HepG2 (cell line): ENCODE results near the gene TNFSF13. TPM values are rescaled to one million over a fixed set of nuclear protein-coding genes. Genes with fewer than 3 reads are reported as not detected.

Experiments used
- KDM2A ChIP-seq: sonication (generic); formaldehyde crosslinking; IDR thresholded peaks from 2 replicates; pipeline ENCODE4 v1.4.0; 2020; ENCODE audit warnings: low read depth, missing genetic modification reagents, borderline replicate concordance
- MEIS2 ChIP-seq: sonication (generic); formaldehyde crosslinking; IDR thresholded peaks from 2 replicates; pipeline ENCODE4 v1.9.0; 2021; ENCODE audit warnings: mild to moderate bottlenecking, missing genetic modification reagents
- MXI1 ChIP-seq: IDR thresholded peaks from 3 replicates; pipeline ENCODE4 v1.6.1; 2012; ENCODE audit warnings: low read depth, low read length, inconsistent platforms, borderline replicate concordance
- SALL1 ChIP-seq: sonication (generic); formaldehyde crosslinking; IDR thresholded peaks from 2 replicates; pipeline ENCODE4 v1.8.0; 2022; ENCODE audit warnings: mild to moderate bottlenecking, missing genetic modification reagents
- SAP130 ChIP-seq: IDR thresholded peaks from 2 replicates; pipeline ENCODE4 v1.6.1; 2016; ENCODE audit warnings: low read depth
- SMC3 ChIP-seq: IDR thresholded peaks from 2 replicates; pipeline ENCODE4 v1.6.1; 2011; ENCODE audit warnings: low read length, improper control_type of control experiment
- STAG1 ChIP-seq: sonication (generic); formaldehyde crosslinking; IDR thresholded peaks from 2 replicates; pipeline ENCODE4 v1.4.0; 2020; ENCODE audit warnings: missing genetic modification reagents
- THAP11 ChIP-seq: IDR thresholded peaks from 2 replicates; pipeline ENCODE4 v1.6.1; 2016; ENCODE audit warnings: missing biosample characterization, missing genetic modification reagents
- XRCC5 ChIP-seq: fragments of 200-400 bp; formaldehyde crosslinking; optimal IDR thresholded peaks from 2 replicates; pipeline ENCODE3; 2017; ENCODE audit warnings: mild to moderate bottlenecking, low read length
- ZFP41 ChIP-seq: sonication (generic); formaldehyde crosslinking; IDR thresholded peaks from 2 replicates; pipeline ENCODE4 v1.4.0; 2020; ENCODE audit warnings: mild to moderate bottlenecking, missing genetic modification reagents, borderline replicate concordance
- ZFY ChIP-seq: sonication (generic); formaldehyde crosslinking; IDR thresholded peaks from 2 replicates; pipeline ENCODE4 v1.4.0; 2020; ENCODE audit warnings: missing genetic modification reagents
- ZNF263 ChIP-seq: sonication (generic); formaldehyde crosslinking; IDR thresholded peaks from 2 replicates; pipeline ENCODE4 v1.4.0; 2020; ENCODE audit warnings: missing genetic modification reagents
- polyA plus RNA-seq, 8 experiments: library from polyadenylated mRNA; depleted of rRNA in 3 of 8; stranded (reverse) in 7 of 8; unstranded in 1 of 8; fragments of >200 nt; fragmentation: Illumina TruSeq in 4 of 8; extraction: Trizol in 4 of 8; gene quantifications; 2 replicates each; pipeline versions ENCODE4 v1.2.1 to v1.2.3, GENCODE V29; 2011 to 2016; ENCODE audit warnings: low read depth in 4 of 8, missing spikeins in 1 of 8, mixed read lengths in 1 of 8; ENCODE audit not compliant: insufficient read depth in 1 of 8
- total RNA-seq, 5 experiments: library from RNA; depleted of rRNA; stranded (reverse); fragments of >200 nt; fragmentation: Illumina TruSeq; extraction: Trizol; gene quantifications; 2 replicates each; pipeline ENCODE4 v1.2.3, GENCODE V29; 2016; ENCODE audit warnings: low read depth in 1 of 5
- TF ChIP-seq, protein P1 (sequence below), 2 experiments: IDR thresholded peaks; 2 replicates each; pipeline ENCODE4 v1.6.1; 2011 to 2012; ENCODE audit warnings: low read length in 2 of 2, borderline replicate concordance in 1 of 2, low read depth in 1 of 2, mild to moderate bottlenecking in 1 of 2, moderate library complexity in 1 of 2
- TF ChIP-seq, protein P2 (sequence below): sonication (generic); formaldehyde crosslinking; IDR thresholded peaks from 2 replicates; pipeline ENCODE4 v1.4.0; 2020; ENCODE audit warnings: missing genetic modification reagents
- TF ChIP-seq, protein P3 (sequence below): sonication (generic); formaldehyde crosslinking; IDR thresholded peaks from 2 replicates; pipeline ENCODE4 v1.8.1; 2023; ENCODE audit warnings: mild to moderate bottlenecking, missing genetic modification reagents
- TF ChIP-seq, protein P4 (sequence below): sonication (generic); formaldehyde crosslinking; IDR thresholded peaks from 2 replicates; pipeline ENCODE4 v1.4.0; 2020; ENCODE audit warnings: missing genetic modification reagents
- TF ChIP-seq, protein P5 (sequence below), 2 experiments: sonication (generic) in 1 of 2; formaldehyde crosslinking in 1 of 2; IDR thresholded peaks; 2 replicates each; pipeline versions ENCODE4 v1.4.0 to v1.6.1; 2018 to 2020; ENCODE audit warnings: missing genetic modification reagents in 2 of 2, borderline replicate concordance in 1 of 2, low read depth in 1 of 2, mild to moderate bottlenecking in 1 of 2, missing biosample characterization in 1 of 2

TNFSF13 gene
- total and polyA plus RNA-seq, 2 of the 13 experiments (the other 11 are each of a cell fraction or from before 2014, with no cell fraction given): 2.5 to 3.3 TPM

GRCh38 chr17:7586673-7587419 is 28.3 kb downstream of the TNFSF13 start (continued):
- TF ChIP-seq, protein P1, sequence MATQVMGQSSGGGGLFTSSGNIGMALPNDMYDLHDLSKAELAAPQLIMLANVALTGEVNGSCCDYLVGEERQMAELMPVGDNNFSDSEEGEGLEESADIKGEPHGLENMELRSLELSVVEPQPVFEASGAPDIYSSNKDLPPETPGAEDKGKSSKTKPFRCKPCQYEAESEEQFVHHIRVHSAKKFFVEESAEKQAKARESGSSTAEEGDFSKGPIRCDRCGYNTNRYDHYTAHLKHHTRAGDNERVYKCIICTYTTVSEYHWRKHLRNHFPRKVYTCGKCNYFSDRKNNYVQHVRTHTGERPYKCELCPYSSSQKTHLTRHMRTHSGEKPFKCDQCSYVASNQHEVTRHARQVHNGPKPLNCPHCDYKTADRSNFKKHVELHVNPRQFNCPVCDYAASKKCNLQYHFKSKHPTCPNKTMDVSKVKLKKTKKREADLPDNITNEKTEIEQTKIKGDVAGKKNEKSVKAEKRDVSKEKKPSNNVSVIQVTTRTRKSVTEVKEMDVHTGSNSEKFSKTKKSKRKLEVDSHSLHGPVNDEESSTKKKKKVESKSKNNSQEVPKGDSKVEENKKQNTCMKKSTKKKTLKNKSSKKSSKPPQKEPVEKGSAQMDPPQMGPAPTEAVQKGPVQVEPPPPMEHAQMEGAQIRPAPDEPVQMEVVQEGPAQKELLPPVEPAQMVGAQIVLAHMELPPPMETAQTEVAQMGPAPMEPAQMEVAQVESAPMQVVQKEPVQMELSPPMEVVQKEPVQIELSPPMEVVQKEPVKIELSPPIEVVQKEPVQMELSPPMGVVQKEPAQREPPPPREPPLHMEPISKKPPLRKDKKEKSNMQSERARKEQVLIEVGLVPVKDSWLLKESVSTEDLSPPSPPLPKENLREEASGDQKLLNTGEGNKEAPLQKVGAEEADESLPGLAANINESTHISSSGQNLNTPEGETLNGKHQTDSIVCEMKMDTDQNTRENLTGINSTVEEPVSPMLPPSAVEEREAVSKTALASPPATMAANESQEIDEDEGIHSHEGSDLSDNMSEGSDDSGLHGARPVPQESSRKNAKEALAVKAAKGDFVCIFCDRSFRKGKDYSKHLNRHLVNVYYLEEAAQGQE (IDR thresholded peaks at IDR 0.05; ENCODE audit: borderline replicate concordance in 1 of 2, low read depth in 1 of 2, low read length in 2 of 2): no peak
- TF ChIP-seq MXI1 (peak; percentile 41; the same call in 1 of the 3 replicates), ZFP41 (CRISPR knock-in tag) (no peak), SMC3 (peak; percentile 67), SALL1 (peak; percentile 41; the same call in 1 of the 2 replicates), MEIS2 (0 out of 2 replicates have a peak, but pooled peaks have one; percentile 44), THAP11 (peak; percentile 30; the same call in 1 of the 2 replicates), KDM2A (peak; percentile 35; the same call in 1 of the 2 replicates), XRCC5 (peak; percentile 45), ZNF263 (CRISPR knock-in tag) (no peak), SAP130 (CRISPR knock-in tag) (peak; percentile 43; the same call in 1 of the 2 replicates), STAG1 (CRISPR knock-in tag) (peak; percentile 64), ZFY (CRISPR knock-in tag) (peak; percentile 35; the same call in 1 of the 2 replicates)
- TF ChIP-seq, protein P2, sequence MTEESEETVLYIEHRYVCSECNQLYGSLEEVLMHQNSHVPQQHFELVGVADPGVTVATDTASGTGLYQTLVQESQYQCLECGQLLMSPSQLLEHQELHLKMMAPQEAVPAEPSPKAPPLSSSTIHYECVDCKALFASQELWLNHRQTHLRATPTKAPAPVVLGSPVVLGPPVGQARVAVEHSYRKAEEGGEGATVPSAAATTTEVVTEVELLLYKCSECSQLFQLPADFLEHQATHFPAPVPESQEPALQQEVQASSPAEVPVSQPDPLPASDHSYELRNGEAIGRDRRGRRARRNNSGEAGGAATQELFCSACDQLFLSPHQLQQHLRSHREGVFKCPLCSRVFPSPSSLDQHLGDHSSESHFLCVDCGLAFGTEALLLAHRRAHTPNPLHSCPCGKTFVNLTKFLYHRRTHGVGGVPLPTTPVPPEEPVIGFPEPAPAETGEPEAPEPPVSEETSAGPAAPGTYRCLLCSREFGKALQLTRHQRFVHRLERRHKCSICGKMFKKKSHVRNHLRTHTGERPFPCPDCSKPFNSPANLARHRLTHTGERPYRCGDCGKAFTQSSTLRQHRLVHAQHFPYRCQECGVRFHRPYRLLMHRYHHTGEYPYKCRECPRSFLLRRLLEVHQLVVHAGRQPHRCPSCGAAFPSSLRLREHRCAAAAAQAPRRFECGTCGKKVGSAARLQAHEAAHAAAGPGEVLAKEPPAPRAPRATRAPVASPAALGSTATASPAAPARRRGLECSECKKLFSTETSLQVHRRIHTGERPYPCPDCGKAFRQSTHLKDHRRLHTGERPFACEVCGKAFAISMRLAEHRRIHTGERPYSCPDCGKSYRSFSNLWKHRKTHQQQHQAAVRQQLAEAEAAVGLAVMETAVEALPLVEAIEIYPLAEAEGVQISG: 0 out of 2 replicates have a peak, but pooled peaks have one; percentile 23
- TF ChIP-seq, protein P3, sequence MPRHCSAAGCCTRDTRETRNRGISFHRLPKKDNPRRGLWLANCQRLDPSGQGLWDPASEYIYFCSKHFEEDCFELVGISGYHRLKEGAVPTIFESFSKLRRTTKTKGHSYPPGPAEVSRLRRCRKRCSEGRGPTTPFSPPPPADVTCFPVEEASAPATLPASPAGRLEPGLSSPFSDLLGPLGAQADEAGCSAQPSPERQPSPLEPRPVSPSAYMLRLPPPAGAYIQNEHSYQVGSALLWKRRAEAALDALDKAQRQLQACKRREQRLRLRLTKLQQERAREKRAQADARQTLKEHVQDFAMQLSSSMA: 0 out of 2 replicates have a peak, but pooled peaks have one; percentile 24
- TF ChIP-seq, protein P4, sequence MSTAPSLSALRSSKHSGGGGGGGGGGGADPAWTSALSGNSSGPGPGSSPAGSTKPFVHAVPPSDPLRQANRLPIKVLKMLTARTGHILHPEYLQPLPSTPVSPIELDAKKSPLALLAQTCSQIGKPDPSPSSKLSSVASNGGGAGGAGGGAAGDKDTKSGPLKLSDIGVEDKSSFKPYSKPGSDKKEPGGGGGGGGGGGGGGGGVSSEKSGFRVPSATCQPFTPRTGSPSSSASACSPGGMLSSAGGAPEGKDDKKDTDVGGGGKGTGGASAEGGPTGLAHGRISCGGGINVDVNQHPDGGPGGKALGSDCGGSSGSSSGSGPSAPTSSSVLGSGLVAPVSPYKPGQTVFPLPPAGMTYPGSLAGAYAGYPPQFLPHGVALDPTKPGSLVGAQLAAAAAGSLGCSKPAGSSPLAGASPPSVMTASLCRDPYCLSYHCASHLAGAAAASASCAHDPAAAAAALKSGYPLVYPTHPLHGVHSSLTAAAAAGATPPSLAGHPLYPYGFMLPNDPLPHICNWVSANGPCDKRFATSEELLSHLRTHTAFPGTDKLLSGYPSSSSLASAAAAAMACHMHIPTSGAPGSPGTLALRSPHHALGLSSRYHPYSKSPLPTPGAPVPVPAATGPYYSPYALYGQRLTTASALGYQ: no peak
- TF ChIP-seq, protein P5, sequence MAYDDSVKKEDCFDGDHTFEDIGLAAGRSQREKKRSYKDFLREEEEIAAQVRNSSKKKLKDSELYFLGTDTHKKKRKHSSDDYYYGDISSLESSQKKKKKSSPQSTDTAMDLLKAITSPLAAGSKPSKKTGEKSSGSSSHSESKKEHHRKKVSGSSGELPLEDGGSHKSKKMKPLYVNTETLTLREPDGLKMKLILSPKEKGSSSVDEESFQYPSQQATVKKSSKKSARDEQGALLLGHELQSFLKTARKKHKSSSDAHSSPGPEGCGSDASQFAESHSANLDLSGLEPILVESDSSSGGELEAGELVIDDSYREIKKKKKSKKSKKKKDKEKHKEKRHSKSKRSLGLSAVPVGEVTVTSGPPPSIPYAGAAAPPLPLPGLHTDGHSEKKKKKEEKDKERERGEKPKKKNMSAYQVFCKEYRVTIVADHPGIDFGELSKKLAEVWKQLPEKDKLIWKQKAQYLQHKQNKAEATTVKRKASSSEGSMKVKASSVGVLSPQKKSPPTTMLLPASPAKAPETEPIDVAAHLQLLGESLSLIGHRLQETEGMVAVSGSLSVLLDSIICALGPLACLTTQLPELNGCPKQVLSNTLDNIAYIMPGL (CRISPR knock-in tag; IDR thresholded peaks at IDR 0.05; ENCODE audit: borderline replicate concordance in 1 of 2, low read depth in 1 of 2): peak in 1 of 2 experiments; percentile 60; a peak in 1 of 4 replicates
